ENCODE data around the gene SLC26A1.

Gene SLC26A1

DNA sequence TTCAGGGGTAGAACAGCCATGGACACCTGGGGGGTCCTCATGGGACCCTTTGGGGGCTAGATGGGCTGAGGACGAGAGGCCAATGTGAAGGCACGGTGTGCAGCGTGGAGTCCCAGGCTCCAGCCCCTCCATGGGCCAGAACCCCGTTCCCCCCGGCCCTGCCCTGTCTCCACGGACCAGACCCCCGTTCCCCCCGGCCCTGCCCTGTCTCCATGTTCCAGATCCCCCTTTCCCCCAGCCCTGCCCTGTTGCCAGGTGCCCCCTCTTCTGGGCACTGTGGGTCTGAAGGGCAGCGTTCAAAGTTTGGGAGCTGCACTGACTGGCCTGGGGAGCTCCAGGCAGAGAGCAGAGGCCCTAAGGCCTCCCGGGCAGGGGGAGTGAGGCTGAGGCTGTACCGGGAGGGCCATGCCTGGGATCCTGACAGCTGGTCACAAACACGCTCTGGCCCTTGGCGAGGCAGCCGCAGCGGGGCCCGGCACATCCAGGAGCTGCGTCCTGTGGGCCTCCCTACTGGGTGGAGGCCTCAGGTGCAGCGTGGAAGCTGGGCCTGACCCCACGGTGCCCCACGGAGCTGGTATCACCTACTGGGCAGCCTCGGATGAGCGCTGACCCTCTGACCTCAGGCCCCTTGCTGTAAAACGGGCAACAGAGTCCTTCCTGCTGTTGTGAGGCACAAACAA is 28.7 kb downstream of the SLC26A1 start:
- no peak for DNase-seq

GRCh38 chr4:963276-964225 is 29.7 kb downstream of the SLC26A1 start:
- DNase-seq = no peak

- DNase-seq = no peak
These were observed 30.7 kb downstream of the SLC26A1 start for GRCh38 chr4:962231-963208.

DNA sequence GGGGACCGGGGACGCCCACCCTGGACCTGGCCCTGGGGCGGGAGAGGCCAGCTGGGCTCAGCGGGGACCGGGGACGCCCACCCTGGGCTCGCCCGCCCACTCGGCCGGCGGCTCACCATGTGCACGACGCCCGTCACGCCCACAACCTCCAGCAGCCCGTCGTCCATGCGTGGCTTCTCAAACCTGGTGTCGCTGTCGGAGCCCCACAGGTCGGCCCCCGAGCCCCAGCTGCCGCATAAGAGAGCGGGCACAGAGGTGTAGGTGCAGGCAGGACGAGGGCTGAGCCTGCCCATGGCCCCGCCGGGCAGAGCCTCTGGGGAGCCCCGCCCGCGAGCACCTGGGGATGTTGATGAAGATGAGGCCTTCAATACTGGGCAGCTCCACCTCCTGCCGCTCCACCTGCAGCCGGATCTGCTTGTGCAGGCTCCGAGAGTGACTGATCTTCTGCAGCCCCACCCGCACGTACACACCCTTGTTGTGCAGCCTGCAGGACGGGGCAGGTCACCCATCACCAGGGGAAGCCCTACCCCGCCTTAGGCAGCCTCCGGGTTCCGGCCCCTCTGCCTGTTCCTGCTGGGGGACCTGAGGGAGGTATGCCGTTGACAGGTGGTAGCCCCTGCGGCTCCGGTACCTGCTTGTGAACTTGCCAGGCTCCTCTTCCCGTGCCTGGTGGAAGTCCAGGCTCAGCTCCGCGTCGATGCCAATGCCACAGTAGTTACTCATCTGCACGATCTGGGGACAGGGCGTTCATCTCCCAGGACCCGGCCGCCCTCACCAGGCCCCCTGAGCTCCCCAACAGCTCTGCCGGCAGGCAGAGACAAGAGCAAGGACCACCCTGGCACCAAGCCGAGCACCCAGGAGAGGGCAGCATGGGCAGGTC is 31.6 kb downstream of the SLC26A1 start:
- DNase-seq = no peak

DNA sequence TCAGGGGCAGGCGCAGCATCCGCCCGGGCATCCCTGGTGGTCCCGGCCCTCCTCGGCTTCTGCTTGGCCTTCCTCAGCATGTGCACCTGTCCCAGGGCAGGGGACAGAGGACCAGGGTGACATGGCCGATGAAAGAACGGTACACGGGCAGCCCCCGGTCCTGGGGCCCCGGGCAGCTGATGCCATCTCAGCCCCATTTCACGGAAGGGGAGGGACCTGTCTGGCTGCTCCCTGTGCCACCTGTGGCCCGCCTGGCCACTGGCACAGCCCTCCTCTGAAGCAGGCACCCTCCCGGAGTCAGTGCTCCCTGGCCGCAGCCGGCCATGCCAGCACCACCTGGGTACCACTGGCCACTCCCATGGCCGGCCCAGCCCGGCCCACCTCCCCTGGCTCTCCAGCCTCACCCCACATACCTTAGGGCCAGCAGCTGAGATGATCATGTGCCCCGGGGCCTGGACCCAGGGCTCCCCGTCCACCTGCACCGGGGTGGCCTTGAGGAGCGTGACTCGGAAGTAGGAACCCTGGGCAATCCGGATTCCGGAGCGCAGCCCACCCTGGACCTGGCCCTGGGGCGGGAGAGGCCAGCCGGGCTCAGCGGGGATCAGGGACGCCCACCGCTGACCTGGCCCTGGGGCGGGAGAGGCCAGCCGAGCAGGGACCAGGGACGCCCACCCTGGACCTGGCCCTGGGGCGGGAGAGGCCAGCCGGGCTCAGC is 32.4 kb downstream of the SLC26A1 start:
- DNase-seq = no peak

DNA sequence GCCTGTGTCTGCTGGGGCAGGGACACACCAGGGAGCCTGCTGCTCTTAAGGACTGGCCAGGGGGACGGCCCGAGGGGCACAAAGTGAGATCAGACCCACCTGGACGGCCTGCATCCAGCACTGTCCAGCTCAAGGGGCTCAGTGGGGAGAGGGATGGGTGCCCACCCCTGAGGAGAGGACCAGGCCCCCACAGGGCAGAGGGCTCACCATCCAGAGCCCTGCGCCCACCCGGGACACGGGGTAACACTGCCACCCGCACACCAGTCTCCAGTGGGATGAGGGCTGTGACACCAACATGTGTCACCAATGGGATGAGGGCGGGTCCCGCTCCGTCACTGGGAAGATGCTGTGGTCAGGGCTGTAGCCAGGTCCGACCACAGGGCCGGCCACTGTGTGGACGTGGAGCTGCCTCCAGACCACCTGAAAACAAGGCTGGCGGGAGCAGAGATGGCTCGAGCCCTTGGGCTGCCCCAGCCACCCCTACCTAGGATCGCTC is 33.0 kb downstream of the SLC26A1 start:
- no peak for DNase-seq

GRCh38 chr4:959338-960139 is 33.7 kb downstream of the SLC26A1 start:
- DNase-seq = no peak

GRCh38 chr4:958696-959337 is 34.4 kb downstream of the SLC26A1 start:
- no peak for DNase-seq

DNA sequence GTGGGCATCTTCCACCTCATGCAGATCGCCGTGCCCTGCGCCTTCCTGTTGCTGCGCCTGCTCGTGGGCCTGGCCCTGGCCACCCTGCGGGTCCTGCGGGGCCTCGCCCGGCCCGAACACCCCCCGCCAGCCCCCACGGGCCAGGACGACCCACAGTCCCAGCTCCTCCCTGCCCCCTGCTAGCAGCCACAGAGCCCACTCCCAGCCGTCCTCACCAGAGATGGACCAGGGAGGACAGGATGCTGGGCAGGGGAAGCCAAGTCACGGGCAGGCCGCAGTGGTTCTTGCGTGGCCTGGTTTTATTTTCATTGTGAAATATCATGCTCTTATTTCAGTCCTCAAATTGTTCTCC is 34.9 kb downstream of the SLC26A1 start:
- no peak for DNase-seq

GRCh38 chr4:957581-958313 is 35.5 kb downstream of the SLC26A1 start:
- no peak for DNase-seq

GRCh38 chr4:957231-957580 is 36.0 kb downstream of the SLC26A1 start:
- DNase-seq = no peak

GRCh38 chr4:956531-957230 is 36.5 kb downstream of the SLC26A1 start:
- no peak for DNase-seq

DNA sequence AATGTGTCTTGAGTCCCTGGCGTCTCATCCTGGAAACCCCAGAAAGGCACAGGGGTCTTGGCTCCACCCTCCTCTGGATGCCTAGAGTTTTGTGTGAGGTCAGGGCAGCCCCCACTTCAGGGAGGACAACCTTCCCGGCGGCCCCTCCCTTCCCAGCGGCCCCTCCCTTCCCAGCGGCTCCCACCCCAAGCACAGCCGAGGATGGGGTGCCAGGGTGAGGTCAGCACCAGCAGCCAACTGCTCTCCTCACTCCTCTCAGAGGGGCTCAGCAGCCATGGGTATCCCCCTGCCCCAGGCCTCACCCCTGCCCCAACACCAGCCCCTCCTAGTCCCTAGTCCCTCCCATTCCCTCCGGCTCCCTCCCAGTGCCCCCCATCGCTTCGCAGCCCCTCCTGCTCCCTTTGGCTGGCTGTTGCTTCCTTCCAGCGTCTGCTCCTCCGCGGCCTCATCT is 37.2 kb downstream of the SLC26A1 start:
- no peak for DNase-seq

- no peak for DNase-seq
These were observed 37.9 kb downstream of the SLC26A1 start for GRCh38 chr4:955161-955921.

GRCh38 chr4:954211-955020 is 38.8 kb downstream of the SLC26A1 start:
- DNase-seq = no peak

GRCh38 chr4:953574-953915 is 39.7 kb downstream of the SLC26A1 start:
- DNase-seq = no peak
